G401 (cell line): ENCODE data around the gene LIN28A. TPM values are rescaled to one million over a fixed set of nuclear protein-coding genes. Genes with fewer than 3 reads are reported as not detected.

ENCODE experiments used
- DNase-seq: peaks from one replicate; pipeline ENCODE4 v3.0.0-alpha.2; 2015; ENCODE audit warnings: low spot score
- in situ Hi-C: cut with HindIII; loops from 2 replicates; pipeline ENCODE4 v1.10.0; 2016; ENCODE audit warnings: low sequenced_read_pairs, mixed read lengths
- total RNA-seq: library from RNA; depleted of rRNA; stranded (reverse); fragments of >200 nt; shearing (Covaris generic); gene quantifications from 2 replicates; pipeline ENCODE4 v1.2.3, GENCODE V29; 2014

The LIN28A gene
- total RNA-seq, 1 experiment from 2014 or later = 94.7 TPM

- DNase-seq = no peak
- in situ Hi-C loops = no loop called here
Observed at GRCh38 chr1:26419494-26419893, 8.9 kb downstream of the LIN28A start.

GRCh38 chr1:26429721-26430120 lies 19.1 kb downstream of the LIN28A start:
- no peak for DNase-seq

GRCh38 chr1:26431979-26432695 lies 21.5 kb downstream of the LIN28A start, which contains the start of gene DHDDS:
Gene DHDDS (plus strand): TSS chr1:26432321. CDS start chr1:26432946, 625 bp downstream.
- in situ Hi-C loops = no loop called here
- DNase-seq = peak; percentile 98

More at GRCh38 chr1:26429721-26430120, 19.1 kb downstream of the LIN28A start:
- in situ Hi-C loops = no loop called here

- in situ Hi-C loops = no loop called here
- no peak for DNase-seq
Observed at GRCh38 chr1:26432793-26433192, 22.2 kb downstream of the LIN28A start.

- in situ Hi-C loops = no loop called here
- DNase-seq = peak; percentile 84
Observed at GRCh38 chr1:26434161-26434752, 23.6 kb downstream of the LIN28A start.

GRCh38 chr1:26438041-26438440 lies 27.4 kb downstream of the LIN28A start:
- in situ Hi-C loops = no loop called here
- DNase-seq = peak; percentile 79

- DNase-seq = no peak
- in situ Hi-C loops = no loop called here
Observed at GRCh38 chr1:26440259-26440658, 29.6 kb downstream of the LIN28A start.

GRCh38 chr1:26449868-26450267 lies 39.3 kb downstream of the LIN28A start:
- no peak for DNase-seq
- in situ Hi-C loops = no loop called here

- in situ Hi-C loops = no loop called here
- no peak for DNase-seq
Observed at GRCh38 chr1:26450908-26451307, 40.3 kb downstream of the LIN28A start.

- DNase-seq = no peak
- in situ Hi-C loops = no loop called here
Observed at GRCh38 chr1:26452459-26453183, 42.0 kb downstream of the LIN28A start.

GRCh38 chr1:26459148-26459547 lies 48.5 kb downstream of the LIN28A start:
- in situ Hi-C loops = no loop called here
- DNase-seq = no peak

- in situ Hi-C loops = no loop called here
- DNase-seq = no peak
Observed at GRCh38 chr1:26459573-26460031, 49.0 kb downstream of the LIN28A start.

GRCh38 chr1:26468911-26469310 lies 58.3 kb downstream of the LIN28A start:
- in situ Hi-C loops = no loop called here
- peak; percentile 67 for DNase-seq

GRCh38 chr1:26469558-26469957 lies 58.9 kb downstream of the LIN28A start:
- in situ Hi-C loops = no loop called here
- peak; percentile 10 for DNase-seq

GRCh38 chr1:26470878-26471497 lies 60.4 kb downstream of the LIN28A start:
- peak; percentile 33 for DNase-seq

GRCh38 chr1:26471498-26472319 lies 61.1 kb downstream of the LIN28A start:
- in situ Hi-C loops = no loop called here
- DNase-seq = peak; percentile 75

More at GRCh38 chr1:26470878-26471497, 60.4 kb downstream of the LIN28A start:
- in situ Hi-C loops = no loop called here

GRCh38 chr1:26472320-26472900 lies 61.8 kb downstream of the LIN28A start, which contains the start of gene HMGN2:
Gene HMGN2 (plus strand): TSS chr1:26472440. CDS start chr1:26472613, 173 bp downstream.
- DNase-seq = peak; percentile 93
- in situ Hi-C loops = no loop called here
